ENCODE data around the gene EARS2.

DNA sequence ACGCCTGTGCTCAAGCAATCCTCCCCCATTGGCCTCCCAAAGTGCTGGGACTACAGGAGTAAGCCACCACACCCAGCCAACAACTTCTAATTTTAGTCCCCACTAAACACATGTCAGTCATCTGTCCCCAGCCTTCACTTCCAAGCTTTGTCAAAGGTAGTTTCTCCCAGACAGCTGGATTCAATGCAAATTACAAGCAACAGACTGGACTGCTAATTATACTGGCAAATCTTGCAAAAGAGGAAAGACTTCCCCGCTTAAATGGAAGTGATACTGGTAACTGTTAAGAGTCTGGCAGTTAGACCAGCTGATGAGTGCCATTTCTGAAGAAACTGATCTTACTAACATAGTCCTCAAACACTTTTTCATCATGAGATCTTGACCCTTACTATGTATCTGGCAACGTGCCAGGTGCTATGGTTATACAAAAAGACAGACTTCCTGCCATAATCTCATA, 38.7 kb downstream of the EARS2 start:
- no peak for TF ChIP-seq CTCF (IDR thresholded peaks at IDR 0.05; ENCODE audit: low read depth, low read length)
- no peak for TF ChIP-seq POLR2A (IDR thresholded peaks at IDR 0.05; ENCODE audit: extremely low read depth, insufficient read length)
